22Rv1 (cell line): Measurements from ENCODE around the gene TCF7L2.

Source experiments
- H3K27ac ChIP-seq: fragments of 450-650 bp; 2 replicates; pipeline ENCODE4 v1.5.1; 2017
- CTCF ChIP-seq: fragments of 450-650 bp; IDR thresholded peaks from 2 replicates; pipeline ENCODE4 v1.5.1; 2017; ENCODE audit warnings: mild to moderate bottlenecking
- ZFX ChIP-seq: fragments of 450-650 bp; IDR thresholded peaks from 2 replicates; pipeline ENCODE4 v1.6.1; 2017; ENCODE audit warnings: antibody characterized with exemption, borderline replicate concordance

TCF7L2 gene

GRCh38 chr10:113202011-113202410, 252.0 kb downstream of the TCF7L2 start:
- no peak overlapping the region for H3K27ac ChIP-seq

GRCh38 chr10:113207924-113208323, 257.9 kb downstream of the TCF7L2 start:
- TF ChIP-seq ZFX, result no peak
- TF ChIP-seq CTCF, result no peak

More at GRCh38 chr10:113202011-113202410, 252.0 kb downstream of the TCF7L2 start:
- TF ChIP-seq CTCF (no peak), ZFX (no peak)

GRCh38 chr10:113213035-113213434, 263.0 kb downstream of the TCF7L2 start:
- no peak overlapping the region for H3K27ac ChIP-seq
- TF ChIP-seq CTCF (no peak), ZFX (no peak)

More at GRCh38 chr10:113207924-113208323, 257.9 kb downstream of the TCF7L2 start:
- no peak overlapping the region for H3K27ac ChIP-seq

GRCh38 chr10:113214331-113214730, 264.3 kb downstream of the TCF7L2 start:
- TF ChIP-seq ZFX (no peak), CTCF (no peak)
- H3K27ac ChIP-seq, result no peak overlapping the region

GRCh38 chr10:113216102-113216501, 266.1 kb downstream of the TCF7L2 start:
- H3K27ac ChIP-seq, result no peak overlapping the region
- TF ChIP-seq CTCF (no peak), ZFX (no peak)
